Fibroblast of lung (primary cell): ENCODE data around the gene RABIF. TPM values are rescaled to one million over a fixed set of nuclear protein-coding genes. Genes with fewer than 3 reads are reported as not detected.
"Not testable (repeated sequence)": the region's sequence is repeated elsewhere in the genome, so short reads cannot be mapped to it uniquely, and the experiment has no call there.

Experiments used
- DNase-seq, 2 donors: peaks; one replicate each; pipeline versions ENCODE4 v3.0.0 to v3.0.0-alpha.2; 2010; ENCODE audit warnings: low read depth in 2 of 2
- H2AFZ ChIP-seq: 2 replicates; pipeline ENCODE4 v1.5.1; 2012; ENCODE audit warnings: low read length, control low read depth, inconsistent platforms
- H3K27ac ChIP-seq: 2 replicates; pipeline ENCODE4 v1.5.1; 2011; ENCODE audit warnings: low read length, control low read depth; ENCODE audit not compliant: insufficient read depth
- H3K27me3 ChIP-seq: 2 replicates; pipeline ENCODE4 v1.5.1; 2011; ENCODE audit warnings: mild to moderate bottlenecking, low read length; ENCODE audit not compliant: control insufficient read depth, insufficient read depth
- H3K36me3 ChIP-seq: 2 replicates; pipeline ENCODE4 v1.5.1; 2011; ENCODE audit warnings: low read length; ENCODE audit not compliant: control insufficient read depth, insufficient read depth
- H3K4me1 ChIP-seq: 2 replicates; pipeline ENCODE4 v1.5.1; 2011; ENCODE audit warnings: low read length; ENCODE audit not compliant: control insufficient read depth, insufficient read depth; ENCODE audit errors: extremely low read depth
- H3K4me2 ChIP-seq: 2 replicates; pipeline ENCODE4 v1.5.1; 2011; ENCODE audit warnings: low read length, control low read depth; ENCODE audit not compliant: insufficient read depth; ENCODE audit errors: extremely low read depth
- H3K4me3 ChIP-seq, 4 experiments: fragments of 200-600 bp in 1 of 4; sonication (generic) in 1 of 4; replicated peaks in 1 of 4; 2 replicates each; pipeline ENCODE4 v1.5.1; 2011 to 2016; ENCODE audit warnings: low read length in 4 of 4, low read depth in 3 of 4, mild to moderate bottlenecking in 3 of 4, control low read depth in 2 of 4, inconsistent platforms in 1 of 4, mixed read lengths in 1 of 4; ENCODE audit not compliant: insufficient read depth in 1 of 4; ENCODE audit errors: control extremely low read depth in 1 of 4
- H3K79me2 ChIP-seq: 2 replicates; pipeline ENCODE4 v1.5.1; 2012; ENCODE audit warnings: mild to moderate bottlenecking, low read length, inconsistent platforms; ENCODE audit not compliant: control insufficient read depth, insufficient read depth
- H3K9ac ChIP-seq: 2 replicates; pipeline ENCODE4 v1.5.1; 2011; ENCODE audit warnings: mild to moderate bottlenecking, low read length, control low read depth; ENCODE audit not compliant: insufficient read depth
- H3K9me3 ChIP-seq: 2 replicates; pipeline ENCODE4 v1.5.1; 2012; ENCODE audit warnings: low read depth, low read length; ENCODE audit not compliant: control insufficient read depth, insufficient read depth
- H4K20me1 ChIP-seq: 2 replicates; pipeline ENCODE4 v1.5.1; 2011; ENCODE audit warnings: low read length; ENCODE audit not compliant: control insufficient read depth, insufficient read depth; ENCODE audit errors: extremely low read depth
- CTCF ChIP-seq, 2 donors: IDR thresholded peaks in 1 of 2; conservative IDR thresholded peaks in 1 of 2; 1 replicate in 1 of 2; 2 replicates in 1 of 2; pipeline ENCODE4 v1.5.1; 2011 to 2012; ENCODE audit warnings: low read length in 2 of 2, control low read depth in 1 of 2, inconsistent platforms in 1 of 2, low read depth in 1 of 2, mild to moderate bottlenecking in 1 of 2
- EZH2 ChIP-seq: IDR thresholded peaks from 2 replicates; pipeline ENCODE4 v1.5.1; 2012; ENCODE audit warnings: low read length, control low read depth, mild to moderate bottlenecking; ENCODE audit errors: missing control alignments
- polyA plus RNA-seq, 2 donors: library from polyadenylated mRNA; depleted of rRNA in 1 of 2; stranded (reverse) in 1 of 2; unstranded in 1 of 2; fragments of >200 nt; gene quantifications; 2 replicates each; pipeline ENCODE4 v1.2.1, GENCODE V29; 2011 to 2012; ENCODE audit warnings: missing spikeins in 1 of 2
- total RNA-seq: library from RNA; depleted of rRNA; stranded (reverse); fragments of >200 nt; gene quantifications from 2 replicates; pipeline ENCODE4 v1.2.1, GENCODE V29; 2014

RABIF gene
- total and polyA plus RNA-seq, 2 donors (not counting 1 experiment from before 2014, with no cell fraction given): 5.9 to 14.6 TPM

DNA sequence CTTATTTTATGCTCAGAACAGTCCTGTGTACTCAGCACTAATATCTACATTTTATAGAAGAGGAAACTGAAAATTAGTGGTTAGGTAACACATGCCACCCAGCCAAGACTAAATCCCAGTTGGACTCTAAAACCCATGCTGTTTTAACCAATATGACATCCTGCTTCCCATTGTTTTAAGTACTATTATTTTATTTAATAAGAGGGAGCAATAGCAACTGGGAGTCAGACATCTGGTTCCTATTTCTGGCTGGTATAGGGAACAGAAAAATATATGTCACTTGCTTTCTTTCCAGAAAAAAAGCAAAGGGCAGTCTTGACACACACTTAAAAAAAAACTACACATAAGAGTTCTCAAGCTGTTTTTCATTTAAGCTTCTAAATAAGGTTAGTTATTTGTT is 26.2 kb upstream of the RABIF start:
- Histone ChIP-seq H3K4me1 (no peaks in the 10 kb centered on the region), H2AFZ (no peak overlapping the region), H3K36me3 (peaks cover 5% of the 10 kb centered on the region), H4K20me1 (no peaks in the 10 kb centered on the region), H3K79me2 (no peaks in the 10 kb centered on the region), H3K27me3 (no peaks in the 10 kb centered on the region), H3K9me3 (no peaks in the 10 kb centered on the region), H3K4me3 (no peak overlapping the region), H3K9ac (no peak overlapping the region), H3K4me2 (no peak overlapping the region), H3K27ac (no peak overlapping the region)
- DNase-seq: no peak
- TF ChIP-seq CTCF (conservative IDR thresholded peaks at IDR 0.05 in 1 of 2, IDR thresholded peaks at IDR 0.05 in 1 of 2; ENCODE audit: low read depth in 1 of 2, low read length in 2 of 2): no peak
- TF ChIP-seq EZH2: no peak

DNA sequence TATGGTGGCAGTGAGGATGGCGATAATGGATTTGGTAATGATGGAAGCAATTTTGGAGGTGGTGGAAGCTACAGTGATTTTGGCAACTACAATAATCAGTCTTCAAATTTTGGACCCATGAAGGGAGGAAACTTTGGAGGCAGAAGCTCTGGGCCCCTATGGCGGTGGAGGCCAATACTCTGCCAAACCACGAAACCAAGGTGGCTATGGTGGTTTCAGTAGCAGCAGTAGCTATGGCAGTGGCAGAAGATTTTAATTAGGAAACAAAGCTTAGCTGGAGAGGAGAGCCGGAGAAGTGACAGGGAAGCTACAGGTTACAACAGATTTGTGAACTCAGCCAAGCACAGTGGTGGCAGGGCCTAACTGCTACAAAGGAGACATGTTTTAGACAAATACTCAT is 23.5 kb upstream of the RABIF start:
- H3K79me2 ChIP-seq, H3K4me1 ChIP-seq, H3K4me3 ChIP-seq, H3K27ac ChIP-seq, DNase-seq, H3K4me2 ChIP-seq, H3K9me3 ChIP-seq, H2AFZ ChIP-seq, H3K36me3 ChIP-seq, H3K9ac ChIP-seq, H3K27me3 ChIP-seq, H4K20me1 ChIP-seq: not testable (repeated sequence)

DNA sequence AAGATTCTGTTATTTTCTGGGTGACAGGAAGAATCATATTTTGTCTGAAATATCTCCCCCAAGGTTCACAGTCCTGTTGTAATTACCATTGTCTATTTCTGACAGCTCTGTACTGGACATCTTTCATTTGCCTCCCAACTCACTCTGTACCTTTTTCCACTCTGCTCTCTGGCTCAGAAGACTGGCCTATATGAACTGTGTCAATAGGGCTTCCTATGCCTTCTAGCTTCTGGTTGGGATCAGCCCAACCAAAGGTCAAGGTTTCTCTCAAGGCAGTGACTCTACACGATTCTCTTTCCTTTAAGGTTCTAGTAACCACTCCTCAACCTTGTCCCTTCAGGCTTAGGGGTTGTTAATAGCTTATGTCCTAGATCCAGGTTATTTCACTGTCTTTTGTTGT is 20.5 kb upstream of the RABIF start:
- H3K4me3 ChIP-seq: no peak overlapping the region
- H3K9me3 ChIP-seq: no peaks in the 10 kb centered on the region
- no peak overlapping the region for H2AFZ ChIP-seq
- no peaks in the 10 kb centered on the region for H3K79me2 ChIP-seq
- no peaks in the 10 kb centered on the region for H3K4me1 ChIP-seq
- H3K4me2 ChIP-seq: no peak overlapping the region
- no peaks in the 10 kb centered on the region for H3K27me3 ChIP-seq
- no peak for DNase-seq
- H3K36me3 ChIP-seq: peaks cover 5% of the 10 kb centered on the region
- no peak for TF ChIP-seq CTCF (conservative IDR thresholded peaks at IDR 0.05 in 1 of 2, IDR thresholded peaks at IDR 0.05 in 1 of 2; ENCODE audit: low read depth in 1 of 2, low read length in 2 of 2)
- no peak for TF ChIP-seq EZH2
- H3K27ac ChIP-seq: no peak overlapping the region
- H4K20me1 ChIP-seq: no peaks in the 10 kb centered on the region
- no peak overlapping the region for H3K9ac ChIP-seq
